HL-60 (cell line): ENCODE data around the gene BMP2K.

Experiments
- GABPA ChIP-seq: IDR thresholded peaks from 2 replicates; pipeline ENCODE4 v1.6.1; 2012; ENCODE audit warnings: low read depth
- POLR2AphosphoS5 ChIP-seq: IDR thresholded peaks from 2 replicates; pipeline ENCODE4 v1.6.1; 2012; ENCODE audit warnings: low read depth
- SPI1 ChIP-seq: IDR thresholded peaks from 2 replicates; pipeline ENCODE4 v1.6.1; 2012; ENCODE audit warnings: low read depth, mild to moderate bottlenecking, borderline replicate concordance
- TF ChIP-seq, protein P1 (sequence below): IDR thresholded peaks from one replicate; pipeline ENCODE4 v1.5.1; 2011; ENCODE audit warnings: low read length, control low read depth, inconsistent platforms; ENCODE audit not compliant: insufficient read depth
- TF ChIP-seq, protein P2 (sequence below): IDR thresholded peaks from 2 replicates; pipeline ENCODE4 v1.6.1; 2012; ENCODE audit warnings: low read depth; ENCODE audit not compliant: insufficient replicate concordance

DNA sequence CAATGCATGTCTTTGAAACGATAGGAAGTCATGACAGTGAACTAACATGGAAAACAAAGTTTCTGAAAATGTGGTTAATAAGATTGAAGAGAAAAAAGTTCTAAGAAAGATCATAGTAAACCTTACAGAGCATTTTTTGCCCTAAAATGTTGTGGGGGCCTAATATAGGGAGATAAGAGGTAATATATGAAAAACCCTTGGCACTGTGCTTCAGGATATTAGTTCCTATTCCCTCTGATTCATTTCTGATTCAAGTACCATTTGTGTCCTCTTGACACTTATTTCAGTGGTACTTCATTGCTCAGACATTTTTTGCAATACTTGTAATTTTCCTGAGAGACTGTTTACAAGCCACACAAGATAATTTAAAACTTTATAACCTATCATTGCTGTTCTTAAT is 128.0 kb downstream of the BMP2K start:
- TF ChIP-seq POLR2AphosphoS5 (no peak), GABPA (no peak), SPI1 (no peak)
- TF ChIP-seq, protein P1, sequence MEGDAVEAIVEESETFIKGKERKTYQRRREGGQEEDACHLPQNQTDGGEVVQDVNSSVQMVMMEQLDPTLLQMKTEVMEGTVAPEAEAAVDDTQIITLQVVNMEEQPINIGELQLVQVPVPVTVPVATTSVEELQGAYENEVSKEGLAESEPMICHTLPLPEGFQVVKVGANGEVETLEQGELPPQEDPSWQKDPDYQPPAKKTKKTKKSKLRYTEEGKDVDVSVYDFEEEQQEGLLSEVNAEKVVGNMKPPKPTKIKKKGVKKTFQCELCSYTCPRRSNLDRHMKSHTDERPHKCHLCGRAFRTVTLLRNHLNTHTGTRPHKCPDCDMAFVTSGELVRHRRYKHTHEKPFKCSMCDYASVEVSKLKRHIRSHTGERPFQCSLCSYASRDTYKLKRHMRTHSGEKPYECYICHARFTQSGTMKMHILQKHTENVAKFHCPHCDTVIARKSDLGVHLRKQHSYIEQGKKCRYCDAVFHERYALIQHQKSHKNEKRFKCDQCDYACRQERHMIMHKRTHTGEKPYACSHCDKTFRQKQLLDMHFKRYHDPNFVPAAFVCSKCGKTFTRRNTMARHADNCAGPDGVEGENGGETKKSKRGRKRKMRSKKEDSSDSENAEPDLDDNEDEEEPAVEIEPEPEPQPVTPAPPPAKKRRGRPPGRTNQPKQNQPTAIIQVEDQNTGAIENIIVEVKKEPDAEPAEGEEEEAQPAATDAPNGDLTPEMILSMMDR, result no peak
- TF ChIP-seq, protein P2, sequence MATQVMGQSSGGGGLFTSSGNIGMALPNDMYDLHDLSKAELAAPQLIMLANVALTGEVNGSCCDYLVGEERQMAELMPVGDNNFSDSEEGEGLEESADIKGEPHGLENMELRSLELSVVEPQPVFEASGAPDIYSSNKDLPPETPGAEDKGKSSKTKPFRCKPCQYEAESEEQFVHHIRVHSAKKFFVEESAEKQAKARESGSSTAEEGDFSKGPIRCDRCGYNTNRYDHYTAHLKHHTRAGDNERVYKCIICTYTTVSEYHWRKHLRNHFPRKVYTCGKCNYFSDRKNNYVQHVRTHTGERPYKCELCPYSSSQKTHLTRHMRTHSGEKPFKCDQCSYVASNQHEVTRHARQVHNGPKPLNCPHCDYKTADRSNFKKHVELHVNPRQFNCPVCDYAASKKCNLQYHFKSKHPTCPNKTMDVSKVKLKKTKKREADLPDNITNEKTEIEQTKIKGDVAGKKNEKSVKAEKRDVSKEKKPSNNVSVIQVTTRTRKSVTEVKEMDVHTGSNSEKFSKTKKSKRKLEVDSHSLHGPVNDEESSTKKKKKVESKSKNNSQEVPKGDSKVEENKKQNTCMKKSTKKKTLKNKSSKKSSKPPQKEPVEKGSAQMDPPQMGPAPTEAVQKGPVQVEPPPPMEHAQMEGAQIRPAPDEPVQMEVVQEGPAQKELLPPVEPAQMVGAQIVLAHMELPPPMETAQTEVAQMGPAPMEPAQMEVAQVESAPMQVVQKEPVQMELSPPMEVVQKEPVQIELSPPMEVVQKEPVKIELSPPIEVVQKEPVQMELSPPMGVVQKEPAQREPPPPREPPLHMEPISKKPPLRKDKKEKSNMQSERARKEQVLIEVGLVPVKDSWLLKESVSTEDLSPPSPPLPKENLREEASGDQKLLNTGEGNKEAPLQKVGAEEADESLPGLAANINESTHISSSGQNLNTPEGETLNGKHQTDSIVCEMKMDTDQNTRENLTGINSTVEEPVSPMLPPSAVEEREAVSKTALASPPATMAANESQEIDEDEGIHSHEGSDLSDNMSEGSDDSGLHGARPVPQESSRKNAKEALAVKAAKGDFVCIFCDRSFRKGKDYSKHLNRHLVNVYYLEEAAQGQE, result no peak
